MM.1S (cell line): ENCODE measurements around the gene LCN15.

ENCODE experiments used
- DNase-seq: peaks from one replicate; pipeline ENCODE4 v3.0.0-alpha.2; 2015
- H2AFZ ChIP-seq: fragments of 300-600 bp; sonication (generic); 2 replicates; pipeline ENCODE4 v1.6.0; 2016; ENCODE audit warnings: antibody characterized with exemption, low read length
- H3F3A ChIP-seq: fragments of 300-600 bp; sonication (generic); 2 replicates; pipeline ENCODE4 v1.6.1; 2016; ENCODE audit warnings: mild to moderate bottlenecking, antibody characterized with exemption, low read length, moderate library complexity, mixed read lengths; ENCODE audit not compliant: insufficient read depth
- H3K27ac ChIP-seq: fragments of 300-600 bp; sonication (generic); 2 replicates; pipeline ENCODE4 v1.5.1; 2016; ENCODE audit warnings: mild to moderate bottlenecking, low read length
- H3K27me3 ChIP-seq: fragments of 300-600 bp; sonication (generic); replicated peaks from 2 replicates; pipeline ENCODE4 v1.6.0; 2016; ENCODE audit warnings: low read length; ENCODE audit not compliant: insufficient read depth
- H3K36me3 ChIP-seq: fragments of 300-600 bp; sonication (generic); replicated peaks from 2 replicates; pipeline ENCODE4 v1.6.1; 2016; ENCODE audit warnings: mild to moderate bottlenecking, low read length, mixed read lengths; ENCODE audit not compliant: insufficient read depth
- H3K4me1 ChIP-seq: fragments of 300-600 bp; sonication (generic); 2 replicates; pipeline ENCODE4 v1.6.1; 2016; ENCODE audit warnings: low read length, mixed read lengths
- H3K4me2 ChIP-seq: fragments of 300-600 bp; sonication (generic); 2 replicates; pipeline ENCODE4 v1.6.0; 2016; ENCODE audit warnings: low read depth, low read length
- H3K4me3 ChIP-seq: fragments of 300-600 bp; sonication (generic); 2 replicates; pipeline ENCODE4 v1.5.1; 2016; ENCODE audit warnings: low read length, mixed read lengths
- H3K79me2 ChIP-seq: fragments of 300-600 bp; sonication (generic); 2 replicates; pipeline ENCODE4 v1.6.1; 2016; ENCODE audit warnings: mixed run types, low read length, mixed read lengths
- H3K9ac ChIP-seq: fragments of 300-600 bp; sonication (generic); 2 replicates; pipeline ENCODE4 v1.6.1; 2016; ENCODE audit warnings: low read length, mixed read lengths
- H3K9me2 ChIP-seq: fragments of 300-600 bp; sonication (generic); replicated peaks from 2 replicates; pipeline ENCODE4 v1.6.1; 2016; ENCODE audit warnings: mild to moderate bottlenecking, low read length, mixed read lengths; ENCODE audit not compliant: insufficient read depth
- H3K9me3 ChIP-seq: fragments of 300-600 bp; sonication (generic); replicated peaks from 2 replicates; pipeline ENCODE4 v1.6.1; 2016; ENCODE audit warnings: mild to moderate bottlenecking, low read length, mixed read lengths; ENCODE audit not compliant: insufficient read depth
- H4K20me1 ChIP-seq: fragments of 300-600 bp; sonication (generic); 2 replicates; pipeline ENCODE4 v1.6.1; 2016; ENCODE audit warnings: mild to moderate bottlenecking, low read length, moderate library complexity, mixed read lengths; ENCODE audit not compliant: insufficient read depth
- CTCF ChIP-seq: fragments of 300-600 bp; sonication (generic); IDR thresholded peaks from 2 replicates; pipeline ENCODE4 v1.5.1; 2016; ENCODE audit warnings: antibody characterized with exemption, low read length, mixed read lengths
- EZH2 ChIP-seq: fragments of 300-600 bp; sonication (generic); optimal IDR thresholded peaks from 2 replicates; pipeline ENCODE3; 2017; ENCODE audit warnings: low read depth, mild to moderate bottlenecking, antibody characterized with exemption, low read length, mixed read lengths
- EZH2phosphoT487 ChIP-seq: fragments of 300-600 bp; sonication (generic); IDR thresholded peaks from 2 replicates; pipeline ENCODE4 v1.6.1; 2018; ENCODE audit warnings: antibody characterized with exemption, low read length

LCN15 gene

GRCh38 chr9:136734837-136735496 lies 29.4 kb downstream of the LCN15 start:
- Histone ChIP-seq H3K36me3 (no peaks in the 10 kb centered on the region), H3K9me3 (no peaks in the 10 kb centered on the region), H4K20me1 (no peaks in the 10 kb centered on the region), H2AFZ (no peak overlapping the region), H3K79me2 (no peaks in the 10 kb centered on the region), H3K4me3 (no peak overlapping the region), H3K27me3 (peaks cover 49% of the 10 kb centered on the region), H3K4me2 (no peak overlapping the region), H3K9ac (no peak overlapping the region), H3K4me1 (no peaks in the 10 kb centered on the region), H3F3A (no peaks in the 10 kb centered on the region), H3K9me2 (no peaks in the 10 kb centered on the region), H3K27ac (no peak overlapping the region)
- TF ChIP-seq CTCF (no peak), EZH2phosphoT487 (no peak), EZH2 (no peak)
- no peak for DNase-seq

GRCh38 chr9:136733611-136734010 lies 30.7 kb downstream of the LCN15 start:
- Histone ChIP-seq H3K79me2 (no peaks in the 10 kb centered on the region), H3K27ac (no peak overlapping the region), H3K9me2 (no peaks in the 10 kb centered on the region), H4K20me1 (no peaks in the 10 kb centered on the region), H3K4me2 (no peak overlapping the region), H3K9me3 (no peaks in the 10 kb centered on the region), H3K4me3 (no peak overlapping the region), H2AFZ (no peak overlapping the region), H3K4me1 (peaks cover 5% of the 10 kb centered on the region; the same call in 1 of the 2 replicates), H3K9ac (no peak overlapping the region), H3K27me3 (peaks cover 40% of the 10 kb centered on the region), H3K36me3 (no peaks in the 10 kb centered on the region), H3F3A (peaks cover 3% of the 10 kb centered on the region; the same call in 1 of the 2 replicates)
- DNase-seq: no peak
- TF ChIP-seq EZH2 (no peak), CTCF (no peak), EZH2phosphoT487 (no peak)

- Histone ChIP-seq H3K9ac (no peak overlapping the region), H3K79me2 (peaks cover 4% of the 10 kb centered on the region), H3K4me3 (no peak overlapping the region), H3K4me1 (peaks cover 5% of the 10 kb centered on the region; the same call in 1 of the 2 replicates), H3K9me3 (no peaks in the 10 kb centered on the region), H3K36me3 (no peaks in the 10 kb centered on the region), H3F3A (peaks cover 3% of the 10 kb centered on the region; the same call in 1 of the 2 replicates), H3K27me3 (peaks cover 32% of the 10 kb centered on the region), H2AFZ (no peak overlapping the region), H3K27ac (no peak overlapping the region), H3K4me2 (no peak overlapping the region), H4K20me1 (no peaks in the 10 kb centered on the region), H3K9me2 (no peaks in the 10 kb centered on the region)
- TF ChIP-seq EZH2: no peak
- no peak for TF ChIP-seq CTCF
- TF ChIP-seq EZH2phosphoT487: no peak
- DNase-seq: no peak
These were observed 31.7 kb downstream of the LCN15 start for GRCh38 chr9:136732444-136733178.
